Activated naive CD4-positive, alpha-beta T cell treated with anti-CD3 and anti-CD28 coated beads, Interleukin-2, amount 50 U/mL, for 24 hours (primary cell): Measurements from ENCODE around the gene CENPO.

ENCODE experiments used
- H3K27ac Mint-ChIP-seq: one replicate; pipeline ENCODE4 v1.8.0; 2021; ENCODE audit warnings: mild to moderate bottlenecking, mixed read lengths
- H3K27me3 Mint-ChIP-seq: one replicate; pipeline ENCODE4 v1.8.0; 2021; ENCODE audit warnings: mixed read lengths
- H3K36me3 Mint-ChIP-seq: one replicate; pipeline ENCODE4 v1.8.0; 2021; ENCODE audit warnings: mixed read lengths
- H3K4me1 Mint-ChIP-seq: one replicate; pipeline ENCODE4 v1.8.0; 2021; ENCODE audit warnings: mixed read lengths
- H3K4me3 Mint-ChIP-seq: one replicate; pipeline ENCODE4 v1.8.0; 2021; ENCODE audit warnings: mild to moderate bottlenecking, mixed read lengths
- H3K9me3 Mint-ChIP-seq: one replicate; pipeline ENCODE4 v1.8.0; 2021; ENCODE audit warnings: mixed read lengths

CENPO gene

GRCh38 chr2:24792874-24793760 lies at the start of gene CENPO, which contains the start of gene PTRHD1:
TSS of gene CENPO (plus strand) at chr2:24793425. CDS start at chr2:24793920, 495 bp downstream.
TSS of gene PTRHD1 (minus strand) at chr2:24793391. CDS start at chr2:24793377, 14 bp downstream.
- peak within 1 kb of the TSS; percentile 99 for H3K27ac Mint-ChIP-seq

GRCh38 chr2:24743924-24744323 lies 49.3 kb upstream of the CENPO start:
- Mint-ChIP-seq H3K4me1 (peaks cover 30% of the 10 kb centered on the region), H3K27me3 (no peaks in the 10 kb centered on the region), H3K27ac (peak overlapping the region; percentile 41), H3K4me3 (no peak overlapping the region), H3K36me3 (peaks cover 13% of the 10 kb centered on the region), H3K9me3 (no peaks in the 10 kb centered on the region)

More at GRCh38 chr2:24792874-24793760, at the start of gene CENPO, which contains the start of gene PTRHD1:
- peak within 1 kb of the TSS; percentile 97 for H3K4me3 Mint-ChIP-seq
- peaks cover 8% of the 10 kb centered on the region for H3K36me3 Mint-ChIP-seq
- no peaks in the 10 kb centered on the region for H3K9me3 Mint-ChIP-seq
- H3K27me3 Mint-ChIP-seq, result no peaks in the 10 kb centered on the region
- H3K4me1 Mint-ChIP-seq, result peaks cover 36% of the 10 kb centered on the region

GRCh38 chr2:24744356-24744755 lies 48.9 kb upstream of the CENPO start:
- no peak overlapping the region for H3K27ac Mint-ChIP-seq

GRCh38 chr2:24745825-24746224 lies 47.4 kb upstream of the CENPO start:
- H3K27ac Mint-ChIP-seq, result no peak overlapping the region
- peaks cover 27% of the 10 kb centered on the region for H3K4me1 Mint-ChIP-seq
- H3K9me3 Mint-ChIP-seq, result no peaks in the 10 kb centered on the region
- H3K4me3 Mint-ChIP-seq, result no peak overlapping the region
- H3K36me3 Mint-ChIP-seq, result peaks cover 15% of the 10 kb centered on the region
- H3K27me3 Mint-ChIP-seq, result no peaks in the 10 kb centered on the region

More at GRCh38 chr2:24744356-24744755, 48.9 kb upstream of the CENPO start:
- H3K4me1 Mint-ChIP-seq, result peaks cover 27% of the 10 kb centered on the region
- H3K9me3 Mint-ChIP-seq, result no peaks in the 10 kb centered on the region
- no peak overlapping the region for H3K4me3 Mint-ChIP-seq
- peaks cover 11% of the 10 kb centered on the region for H3K36me3 Mint-ChIP-seq
- H3K27me3 Mint-ChIP-seq, result no peaks in the 10 kb centered on the region

- Mint-ChIP-seq H3K4me3 (no peak overlapping the region), H3K9me3 (no peaks in the 10 kb centered on the region), H3K4me1 (peaks cover 23% of the 10 kb centered on the region), H3K27me3 (no peaks in the 10 kb centered on the region), H3K36me3 (peaks cover 12% of the 10 kb centered on the region), H3K27ac (no peak overlapping the region)
Observed at GRCh38 chr2:24747299-24747698, 45.9 kb upstream of the CENPO start.

- H3K27me3 Mint-ChIP-seq, result no peaks in the 10 kb centered on the region
- H3K4me1 Mint-ChIP-seq, result peaks cover 7% of the 10 kb centered on the region
- no peak overlapping the region for H3K4me3 Mint-ChIP-seq
- H3K36me3 Mint-ChIP-seq, result peaks cover 9% of the 10 kb centered on the region
- H3K9me3 Mint-ChIP-seq, result no peaks in the 10 kb centered on the region
- peak overlapping the region; percentile 18 for H3K27ac Mint-ChIP-seq
Observed at GRCh38 chr2:24749069-24749691, 44.0 kb upstream of the CENPO start.

- Mint-ChIP-seq H3K27ac (no peak overlapping the region), H3K27me3 (no peaks in the 10 kb centered on the region), H3K4me1 (no peaks in the 10 kb centered on the region), H3K36me3 (peaks cover 7% of the 10 kb centered on the region), H3K9me3 (no peaks in the 10 kb centered on the region), H3K4me3 (no peak overlapping the region)
Observed at GRCh38 chr2:24754985-24755705, 38.1 kb upstream of the CENPO start.

- no peak overlapping the region for H3K27ac Mint-ChIP-seq
- peaks cover 6% of the 10 kb centered on the region for H3K36me3 Mint-ChIP-seq
- H3K9me3 Mint-ChIP-seq, result no peaks in the 10 kb centered on the region
- no peak overlapping the region for H3K4me3 Mint-ChIP-seq
- no peaks in the 10 kb centered on the region for H3K4me1 Mint-ChIP-seq
- no peaks in the 10 kb centered on the region for H3K27me3 Mint-ChIP-seq
Observed at GRCh38 chr2:24756789-24757188, 36.4 kb upstream of the CENPO start.

GRCh38 chr2:24761866-24762265 lies 31.4 kb upstream of the CENPO start:
- H3K4me1 Mint-ChIP-seq, result peaks cover 4% of the 10 kb centered on the region
- no peak overlapping the region for H3K4me3 Mint-ChIP-seq
- no peak overlapping the region for H3K27ac Mint-ChIP-seq
- H3K27me3 Mint-ChIP-seq, result no peaks in the 10 kb centered on the region
- H3K36me3 Mint-ChIP-seq, result peaks cover 12% of the 10 kb centered on the region
- H3K9me3 Mint-ChIP-seq, result no peaks in the 10 kb centered on the region

GRCh38 chr2:24762518-24762917 lies 30.7 kb upstream of the CENPO start:
- Mint-ChIP-seq H3K36me3 (peaks cover 12% of the 10 kb centered on the region), H3K9me3 (no peaks in the 10 kb centered on the region), H3K27ac (no peak overlapping the region), H3K4me3 (no peak overlapping the region), H3K4me1 (peaks cover 4% of the 10 kb centered on the region), H3K27me3 (no peaks in the 10 kb centered on the region)

GRCh38 chr2:24763843-24764242 lies 29.4 kb upstream of the CENPO start:
- Mint-ChIP-seq H3K4me3 (no peak overlapping the region), H3K36me3 (peaks cover 12% of the 10 kb centered on the region), H3K27ac (no peak overlapping the region), H3K27me3 (no peaks in the 10 kb centered on the region), H3K9me3 (no peaks in the 10 kb centered on the region), H3K4me1 (peaks cover 4% of the 10 kb centered on the region)

GRCh38 chr2:24766609-24767008 lies 26.6 kb upstream of the CENPO start:
- H3K27me3 Mint-ChIP-seq, result no peaks in the 10 kb centered on the region
- H3K4me3 Mint-ChIP-seq, result no peak overlapping the region
- H3K4me1 Mint-ChIP-seq, result peaks cover 4% of the 10 kb centered on the region
- peak overlapping the region; percentile 52 for H3K27ac Mint-ChIP-seq
- no peaks in the 10 kb centered on the region for H3K9me3 Mint-ChIP-seq
- peaks cover 7% of the 10 kb centered on the region for H3K36me3 Mint-ChIP-seq

GRCh38 chr2:24768013-24768412 lies 25.2 kb upstream of the CENPO start:
- Mint-ChIP-seq H3K4me1 (peaks cover 4% of the 10 kb centered on the region), H3K27me3 (no peaks in the 10 kb centered on the region), H3K4me3 (no peak overlapping the region), H3K9me3 (no peaks in the 10 kb centered on the region), H3K27ac (no peak overlapping the region), H3K36me3 (peaks cover 7% of the 10 kb centered on the region)

- Mint-ChIP-seq H3K9me3 (no peaks in the 10 kb centered on the region), H3K27ac (no peak overlapping the region), H3K4me1 (peaks cover 4% of the 10 kb centered on the region), H3K4me3 (no peak overlapping the region), H3K27me3 (no peaks in the 10 kb centered on the region), H3K36me3 (peaks cover 7% of the 10 kb centered on the region)
Observed at GRCh38 chr2:24768601-24769000, 24.6 kb upstream of the CENPO start.

GRCh38 chr2:24771061-24771460 lies 22.2 kb upstream of the CENPO start:
- peaks cover 4% of the 10 kb centered on the region for H3K36me3 Mint-ChIP-seq
- H3K27me3 Mint-ChIP-seq, result no peaks in the 10 kb centered on the region
- peaks cover 4% of the 10 kb centered on the region for H3K4me1 Mint-ChIP-seq
- peak overlapping the region; percentile 19 for H3K27ac Mint-ChIP-seq
- H3K9me3 Mint-ChIP-seq, result no peaks in the 10 kb centered on the region
- no peak overlapping the region for H3K4me3 Mint-ChIP-seq
